ENCODE data around the gene SAMD10.
"Not testable (repeated sequence)": the region's sequence is repeated elsewhere in the genome, so short reads cannot be mapped to it uniquely, and the experiment has no call there.

Gene SAMD10

GRCh38 chr20:64000906-64001305 is 21.5 kb upstream of the SAMD10 start:
- no peak for DNase-seq

GRCh38 chr20:63982937-63983336 is 3.5 kb upstream of the SAMD10 start:
- DNase-seq = no peak

- DNase-seq = peak; percentile 95
These were observed 1.6 kb upstream of the SAMD10 start, which contains the start of gene PRPF6 for GRCh38 chr20:63980806-63981728. Gene PRPF6, plus strand, starts transcription at chr20:63981132. Its CDS starts 114 bp downstream, at chr20:63981246.

GRCh38 chr20:63980317-63980805 is 919 bp upstream of the SAMD10 start:
- no peak for DNase-seq

- DNase-seq = no peak
These were observed 249 bp downstream of the SAMD10 start for GRCh38 chr20:63979229-63979556.

- no peak for DNase-seq
These were observed 868 bp downstream of the SAMD10 start for GRCh38 chr20:63978319-63979228.

- no peak for DNase-seq
These were observed 1.6 kb downstream of the SAMD10 start for GRCh38 chr20:63977739-63978276.

- DNase-seq = no peak
These were observed 2.3 kb downstream of the SAMD10 start for GRCh38 chr20:63976980-63977738.

GRCh38 chr20:63976511-63976910 is 2.9 kb downstream of the SAMD10 start:
- DNase-seq = not testable (repeated sequence)

GRCh38 chr20:63974402-63975200 is 4.8 kb downstream of the SAMD10 start:
- no peak for DNase-seq

GRCh38 chr20:63973636-63974401 is 5.6 kb downstream of the SAMD10 start:
- peak; percentile 92 for DNase-seq

GRCh38 chr20:63973160-63973479 is 6.3 kb downstream of the SAMD10 start:
- no peak for DNase-seq

GRCh38 chr20:63972312-63973159 is 6.9 kb downstream of the SAMD10 start:
- DNase-seq = no peak

GRCh38 chr20:63971960-63972311 is 7.5 kb downstream of the SAMD10 start:
- DNase-seq = not testable (repeated sequence)

GRCh38 chr20:63970714-63971431 is 8.6 kb downstream of the SAMD10 start:
- DNase-seq = no peak

- peak; percentile 87 for DNase-seq
These were observed 9.4 kb downstream of the SAMD10 start, which contains the start of gene ZNF512B for GRCh38 chr20:63969838-63970713. Gene ZNF512B, minus strand, starts transcription at chr20:63969930. Its CDS starts 1,980 bp downstream, at chr20:63967950.

GRCh38 chr20:63968928-63969760 is 10.3 kb downstream of the SAMD10 start:
- DNase-seq = no peak
